ENCODE measurements around the gene TRMT112.

TRMT112 gene

GRCh38 chr11:64317325-64317960 lies at the start of gene TRMT112:
Gene TRMT112, minus strand, starts transcription at chr11:64317559. Its CDS starts 33 bp downstream, at chr11:64317526.
- H3K4me3 ChIP-seq (ENCODE audit: low read depth, low read length): peak within 1 kb of the TSS; percentile 99
- TF ChIP-seq, protein P1, sequence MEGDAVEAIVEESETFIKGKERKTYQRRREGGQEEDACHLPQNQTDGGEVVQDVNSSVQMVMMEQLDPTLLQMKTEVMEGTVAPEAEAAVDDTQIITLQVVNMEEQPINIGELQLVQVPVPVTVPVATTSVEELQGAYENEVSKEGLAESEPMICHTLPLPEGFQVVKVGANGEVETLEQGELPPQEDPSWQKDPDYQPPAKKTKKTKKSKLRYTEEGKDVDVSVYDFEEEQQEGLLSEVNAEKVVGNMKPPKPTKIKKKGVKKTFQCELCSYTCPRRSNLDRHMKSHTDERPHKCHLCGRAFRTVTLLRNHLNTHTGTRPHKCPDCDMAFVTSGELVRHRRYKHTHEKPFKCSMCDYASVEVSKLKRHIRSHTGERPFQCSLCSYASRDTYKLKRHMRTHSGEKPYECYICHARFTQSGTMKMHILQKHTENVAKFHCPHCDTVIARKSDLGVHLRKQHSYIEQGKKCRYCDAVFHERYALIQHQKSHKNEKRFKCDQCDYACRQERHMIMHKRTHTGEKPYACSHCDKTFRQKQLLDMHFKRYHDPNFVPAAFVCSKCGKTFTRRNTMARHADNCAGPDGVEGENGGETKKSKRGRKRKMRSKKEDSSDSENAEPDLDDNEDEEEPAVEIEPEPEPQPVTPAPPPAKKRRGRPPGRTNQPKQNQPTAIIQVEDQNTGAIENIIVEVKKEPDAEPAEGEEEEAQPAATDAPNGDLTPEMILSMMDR (IDR thresholded peaks at IDR 0.05; ENCODE audit: insufficient read depth, low read depth, low read length, missing control alignments): no peak
- peak; percentile 100 for DNase-seq (ENCODE audit: low read depth)

DNA sequence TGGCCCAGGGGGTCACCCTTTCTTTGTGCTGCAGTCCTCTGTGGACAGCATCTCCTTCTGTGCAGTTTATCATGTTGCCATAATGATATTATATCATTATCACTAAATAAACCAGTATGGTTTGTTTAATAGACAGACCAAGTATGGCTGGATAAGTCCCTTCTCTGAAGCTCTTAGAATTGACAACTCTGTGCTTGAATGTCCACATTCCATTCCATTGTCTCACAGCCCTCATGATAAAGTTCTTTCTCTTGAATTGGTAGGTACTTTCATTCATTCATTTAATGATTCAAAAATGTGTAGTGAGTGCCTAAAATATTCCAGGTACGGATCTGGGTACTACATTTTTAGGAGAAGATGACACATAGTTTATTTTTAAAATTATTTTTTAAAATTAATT lies 49.4 kb upstream of the TRMT112 start:
- no peak for DNase-seq (ENCODE audit: low read depth)
- TF ChIP-seq, protein P1 (IDR thresholded peaks at IDR 0.05; ENCODE audit: insufficient read depth, low read depth, low read length, missing control alignments): no peak
- no peak overlapping the region for H3K4me3 ChIP-seq (ENCODE audit: low read depth, low read length)

GRCh38 chr11:64364911-64365310 lies 47.6 kb upstream of the TRMT112 start:
- H3K4me3 ChIP-seq (ENCODE audit: low read depth, low read length): no peak overlapping the region
- DNase-seq (ENCODE audit: low read depth): no peak
- TF ChIP-seq, protein P1 (IDR thresholded peaks at IDR 0.05; ENCODE audit: insufficient read depth, low read depth, low read length, missing control alignments): no peak

DNA sequence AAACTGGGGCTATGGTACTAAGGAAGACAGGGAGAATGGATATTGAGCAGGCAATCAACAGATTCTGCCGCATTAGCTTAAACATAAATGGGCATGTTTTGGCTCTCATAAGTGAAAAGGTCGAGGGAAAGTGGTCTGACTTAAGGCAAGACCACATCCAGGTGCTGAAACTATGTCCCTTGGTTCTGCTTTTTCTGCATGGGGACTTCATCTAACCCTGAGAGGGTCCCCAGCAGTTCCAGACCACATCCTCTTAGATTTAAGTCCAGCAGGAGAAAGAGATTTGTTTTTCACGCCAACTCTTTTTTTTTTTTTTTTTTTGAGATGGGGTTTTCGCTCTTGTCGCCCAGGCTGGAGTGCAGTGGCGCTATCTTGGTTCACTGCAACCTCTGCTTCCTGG lies 47.1 kb upstream of the TRMT112 start:
- TF ChIP-seq, protein P1 (IDR thresholded peaks at IDR 0.05; ENCODE audit: insufficient read depth, low read depth, low read length, missing control alignments): no peak
- DNase-seq (ENCODE audit: low read depth): no peak
- H3K4me3 ChIP-seq (ENCODE audit: low read depth, low read length): no peak overlapping the region

DNA sequence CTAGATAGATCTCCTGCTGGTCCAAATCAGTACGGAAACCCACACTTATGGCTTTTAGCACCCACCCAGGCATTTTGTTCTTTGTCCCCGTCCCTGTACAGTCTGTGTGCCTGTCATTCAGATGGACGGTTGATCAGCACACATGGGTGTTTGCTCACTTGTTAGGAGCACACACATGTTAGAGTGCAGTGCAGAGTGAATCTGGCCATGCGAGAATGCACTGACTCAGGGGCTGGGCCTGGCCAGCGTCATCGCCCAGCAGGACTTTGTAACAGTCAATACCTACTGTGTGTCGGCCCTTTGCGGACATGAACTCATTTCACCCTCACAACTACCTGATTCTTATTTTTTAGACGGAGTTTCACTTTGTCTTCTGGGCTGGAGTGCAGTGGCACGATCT lies 45.0 kb upstream of the TRMT112 start:
- H3K4me3 ChIP-seq (ENCODE audit: low read depth, low read length): no peak overlapping the region
- TF ChIP-seq, protein P1 (IDR thresholded peaks at IDR 0.05; ENCODE audit: insufficient read depth, low read depth, low read length, missing control alignments): no peak
- no peak for DNase-seq (ENCODE audit: low read depth)

DNA sequence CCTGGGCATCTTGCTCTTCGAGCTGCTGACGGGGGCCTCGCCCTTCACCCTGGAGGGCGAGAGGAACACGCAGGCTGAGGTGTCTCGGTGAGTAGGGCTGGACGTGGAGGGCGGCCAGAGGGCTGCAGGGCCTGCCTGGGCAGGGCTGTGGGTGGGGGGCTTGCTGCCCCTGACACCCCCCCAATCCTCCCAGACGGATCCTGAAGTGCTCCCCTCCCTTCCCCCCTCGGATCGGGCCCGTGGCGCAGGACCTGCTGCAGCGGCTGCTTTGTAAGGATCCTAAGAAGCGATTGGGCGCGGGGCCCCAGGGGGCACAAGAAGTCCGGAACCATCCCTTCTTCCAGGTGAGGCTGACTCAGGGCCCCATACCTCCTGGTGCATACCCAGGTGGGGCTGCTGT lies 44.3 kb upstream of the TRMT112 start:
- TF ChIP-seq, protein P1 (IDR thresholded peaks at IDR 0.05; ENCODE audit: insufficient read depth, low read depth, low read length, missing control alignments): no peak

GRCh38 chr11:64360448-64360921 lies 43.1 kb upstream of the TRMT112 start:
- DNase-seq (ENCODE audit: low read depth): no peak
- 0 out of 2 replicates have a peak overlapping the region, but pooled peaks have one; percentile 59 for H3K4me3 ChIP-seq (ENCODE audit: low read depth, low read length)

More for the DNA sequence above, 44.3 kb upstream of the TRMT112 start:
- no peak overlapping the region for H3K4me3 ChIP-seq (ENCODE audit: low read depth, low read length)
- DNase-seq (ENCODE audit: low read depth): no peak

More at GRCh38 chr11:64360448-64360921, 43.1 kb upstream of the TRMT112 start:
- TF ChIP-seq, protein P1 (IDR thresholded peaks at IDR 0.05; ENCODE audit: insufficient read depth, low read depth, low read length, missing control alignments): no peak
